CD4-positive, alpha-beta T cell treated with Interleukin-21 for 1 hour (primary cell): ENCODE data around the gene TDRD15.
"Not testable (repeated sequence)": the region's sequence is repeated elsewhere in the genome, so short reads cannot be mapped to it uniquely, and the experiment has no call there.

Experiments used
- DNase-seq: peaks from one replicate; pipeline ENCODE4 v3.0.0-alpha.2; 2020

Gene TDRD15

GRCh38 chr2:21148718-21149117 lies 24.9 kb downstream of the TDRD15 start:
- no peak for DNase-seq

GRCh38 chr2:21151234-21151633 lies 27.5 kb downstream of the TDRD15 start:
- not testable (repeated sequence) for DNase-seq

- DNase-seq, result no peak
Observed at GRCh38 chr2:21155365-21156136, 31.8 kb downstream of the TDRD15 start.

- no peak for DNase-seq
Observed at GRCh38 chr2:21161122-21161521, 37.4 kb downstream of the TDRD15 start.

GRCh38 chr2:21161832-21162614 lies 38.3 kb downstream of the TDRD15 start:
- no peak for DNase-seq

- no peak for DNase-seq
Observed at GRCh38 chr2:21162615-21162878, 38.8 kb downstream of the TDRD15 start.

- DNase-seq, result no peak
Observed at GRCh38 chr2:21163213-21163612, 39.4 kb downstream of the TDRD15 start.

- no peak for DNase-seq
Observed at GRCh38 chr2:21165350-21165749, 41.6 kb downstream of the TDRD15 start.

GRCh38 chr2:21175895-21176646 lies 52.3 kb downstream of the TDRD15 start:
- no peak for DNase-seq

GRCh38 chr2:21181957-21182356 lies 58.2 kb downstream of the TDRD15 start:
- DNase-seq, result no peak

- no peak for DNase-seq
Observed at GRCh38 chr2:21183306-21183705, 59.5 kb downstream of the TDRD15 start.

GRCh38 chr2:21183726-21184125 lies 60.0 kb downstream of the TDRD15 start:
- DNase-seq, result no peak

GRCh38 chr2:21191535-21191934 lies 67.8 kb downstream of the TDRD15 start:
- no peak for DNase-seq
